HEK293 (cell line): ENCODE results near the gene NDST1.

Experiments used
- ELK4 ChIP-seq: IDR thresholded peaks from 2 replicates; pipeline ENCODE4 v1.6.1; 2011; ENCODE audit warnings: mild to moderate bottlenecking, low read depth, low read length, borderline replicate concordance
- GLIS1 ChIP-seq: fragments of 450-650 bp; formaldehyde crosslinking; IDR thresholded peaks from 2 replicates; pipeline ENCODE4 v1.5.1; 2016; ENCODE audit warnings: missing biosample characterization, missing genetic modification characterization
- IKZF3 ChIP-seq: fragments of 450-650 bp; IDR thresholded peaks from 2 replicates; pipeline ENCODE4 v1.5.0; 2018; ENCODE audit warnings: missing biosample characterization, mild to moderate bottlenecking, missing genetic modification characterization, moderate library complexity
- MYNN ChIP-seq: fragments of 450-650 bp; formaldehyde crosslinking; IDR thresholded peaks from 2 replicates; pipeline ENCODE4 v1.5.1; 2016; ENCODE audit warnings: missing biosample characterization, missing genetic modification characterization, borderline replicate concordance
- SCRT2 ChIP-seq: fragments of 450-650 bp; formaldehyde crosslinking; IDR thresholded peaks from 2 replicates; pipeline ENCODE4 v1.5.1; 2016; ENCODE audit warnings: missing biosample characterization, missing genetic modification characterization
- SP3 ChIP-seq: fragments of 450-650 bp; formaldehyde crosslinking; IDR thresholded peaks from 2 replicates; pipeline ENCODE4 v1.5.1; 2016; ENCODE audit warnings: missing biosample characterization, missing genetic modification characterization
- ZNF513 ChIP-seq: fragments of 450-650 bp; IDR thresholded peaks from 2 replicates; pipeline ENCODE4 v1.5.1; 2018; ENCODE audit warnings: missing biosample characterization, missing genetic modification characterization
- ZNF571 ChIP-seq: fragments of 450-650 bp; formaldehyde crosslinking; IDR thresholded peaks from 2 replicates; pipeline ENCODE4 v1.5.0; 2017; ENCODE audit warnings: missing biosample characterization, missing genetic modification characterization
- TF ChIP-seq, protein P1 (sequence below): fragments of 450-650 bp; formaldehyde crosslinking; IDR thresholded peaks from 2 replicates; pipeline ENCODE4 v1.5.1; 2016; ENCODE audit warnings: missing biosample characterization, missing genetic modification characterization
- TF ChIP-seq, protein P2 (sequence below): fragments of 450-650 bp; formaldehyde crosslinking; IDR thresholded peaks from 2 replicates; pipeline ENCODE4 v1.5.1; 2016; ENCODE audit warnings: missing biosample characterization, missing genetic modification characterization

GRCh38 chr5:150605546-150605945 lies 97.6 kb downstream of the NDST1 start:
- TF ChIP-seq, protein P1, sequence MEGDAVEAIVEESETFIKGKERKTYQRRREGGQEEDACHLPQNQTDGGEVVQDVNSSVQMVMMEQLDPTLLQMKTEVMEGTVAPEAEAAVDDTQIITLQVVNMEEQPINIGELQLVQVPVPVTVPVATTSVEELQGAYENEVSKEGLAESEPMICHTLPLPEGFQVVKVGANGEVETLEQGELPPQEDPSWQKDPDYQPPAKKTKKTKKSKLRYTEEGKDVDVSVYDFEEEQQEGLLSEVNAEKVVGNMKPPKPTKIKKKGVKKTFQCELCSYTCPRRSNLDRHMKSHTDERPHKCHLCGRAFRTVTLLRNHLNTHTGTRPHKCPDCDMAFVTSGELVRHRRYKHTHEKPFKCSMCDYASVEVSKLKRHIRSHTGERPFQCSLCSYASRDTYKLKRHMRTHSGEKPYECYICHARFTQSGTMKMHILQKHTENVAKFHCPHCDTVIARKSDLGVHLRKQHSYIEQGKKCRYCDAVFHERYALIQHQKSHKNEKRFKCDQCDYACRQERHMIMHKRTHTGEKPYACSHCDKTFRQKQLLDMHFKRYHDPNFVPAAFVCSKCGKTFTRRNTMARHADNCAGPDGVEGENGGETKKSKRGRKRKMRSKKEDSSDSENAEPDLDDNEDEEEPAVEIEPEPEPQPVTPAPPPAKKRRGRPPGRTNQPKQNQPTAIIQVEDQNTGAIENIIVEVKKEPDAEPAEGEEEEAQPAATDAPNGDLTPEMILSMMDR (tag by site-specific recombination): no peak
- TF ChIP-seq ZNF513 (tag by site-specific recombination) (no peak), SCRT2 (no peak), IKZF3 (tag by site-specific recombination) (no peak), SP3 (tag by site-specific recombination) (no peak), MYNN (no peak), GLIS1 (no peak), ZNF571 (tag by site-specific recombination) (no peak), ELK4 (no peak)
- TF ChIP-seq, protein P2, sequence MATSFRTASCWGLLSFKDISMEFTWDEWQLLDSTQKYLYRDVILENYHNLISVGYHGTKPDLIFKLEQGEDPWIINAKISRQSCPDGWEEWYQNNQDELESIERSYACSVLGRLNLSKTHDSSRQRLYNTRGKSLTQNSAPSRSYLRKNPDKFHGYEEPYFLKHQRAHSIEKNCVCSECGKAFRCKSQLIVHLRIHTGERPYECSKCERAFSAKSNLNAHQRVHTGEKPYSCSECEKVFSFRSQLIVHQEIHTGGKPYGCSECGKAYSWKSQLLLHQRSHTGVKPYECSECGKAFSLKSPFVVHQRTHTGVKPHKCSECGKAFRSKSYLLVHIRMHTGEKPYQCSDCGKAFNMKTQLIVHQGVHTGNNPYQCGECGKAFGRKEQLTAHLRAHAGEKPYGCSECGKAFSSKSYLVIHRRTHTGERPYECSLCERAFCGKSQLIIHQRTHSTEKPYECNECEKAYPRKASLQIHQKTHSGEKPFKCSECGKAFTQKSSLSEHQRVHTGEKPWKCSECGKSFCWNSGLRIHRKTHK (tag by site-specific recombination): no peak
